Left forelimb (tissue), 1 donor: ENCODE measurements around the gene PPFIBP1.

Experiments used
- DNase-seq: peaks from one replicate; pipeline ENCODE4 v3.0.0-alpha.2; 2018; ENCODE audit warnings: low spot score

Gene PPFIBP1

GRCh38 chr12:27667540-27667939 is 143.5 kb downstream of the PPFIBP1 start:
- no peak for DNase-seq

- DNase-seq, result no peak
Measured at GRCh38 chr12:27672051-27672450, 148.0 kb downstream of the PPFIBP1 start.

- DNase-seq, result no peak
Measured at GRCh38 chr12:27672643-27673042, 148.6 kb downstream of the PPFIBP1 start.

- DNase-seq, result no peak
Measured at GRCh38 chr12:27673101-27673718, 149.2 kb downstream of the PPFIBP1 start.

- DNase-seq, result no peak
Measured at GRCh38 chr12:27674989-27675388, 151.0 kb downstream of the PPFIBP1 start.

- no peak for DNase-seq
Measured at GRCh38 chr12:27680619-27681018, 156.6 kb downstream of the PPFIBP1 start.

GRCh38 chr12:27682534-27682933 is 158.5 kb downstream of the PPFIBP1 start:
- DNase-seq, result no peak

- DNase-seq, result no peak
Measured at GRCh38 chr12:27685274-27685673, 161.3 kb downstream of the PPFIBP1 start.

GRCh38 chr12:27686147-27686546 is 162.1 kb downstream of the PPFIBP1 start:
- no peak for DNase-seq

GRCh38 chr12:27688671-27689070 is 164.7 kb downstream of the PPFIBP1 start:
- DNase-seq, result no peak

- no peak for DNase-seq
Measured at GRCh38 chr12:27689558-27690180, 165.7 kb downstream of the PPFIBP1 start.

GRCh38 chr12:27693403-27693802 is 169.4 kb downstream of the PPFIBP1 start:
- DNase-seq, result no peak

GRCh38 chr12:27695556-27696292 is 171.7 kb downstream of the PPFIBP1 start:
- no peak for DNase-seq

GRCh38 chr12:27696293-27696652 is 172.3 kb downstream of the PPFIBP1 start, which contains the start of gene REP15:
REP15 (plus strand) TSS chr12:27696447; CDS start chr12:27696563, 116 bp downstream.
- DNase-seq, result no peak

GRCh38 chr12:27696864-27697564 is 173.0 kb downstream of the PPFIBP1 start:
- DNase-seq, result no peak

GRCh38 chr12:27703720-27704452 is 179.9 kb downstream of the PPFIBP1 start:
- no peak for DNase-seq

- DNase-seq, result no peak
Measured at GRCh38 chr12:27705263-27705662, 181.3 kb downstream of the PPFIBP1 start.

- DNase-seq, result no peak
Measured at GRCh38 chr12:27707216-27707615, 183.2 kb downstream of the PPFIBP1 start.

- DNase-seq, result no peak
Measured at GRCh38 chr12:27709212-27709931, 185.4 kb downstream of the PPFIBP1 start.

GRCh38 chr12:27709932-27710591 is 186.1 kb downstream of the PPFIBP1 start:
- DNase-seq, result no peak
